Stimulated activated CD8-positive, alpha-beta memory T cell treated with anti-CD3 and anti-CD28 coated beads, Interleukin-2, amount 100 ng/mL, for 1 hour (primary cell): ENCODE results near the gene ARHGAP44.

Experiments
- DNase-seq, 2 donors: peaks; one replicate each; pipeline ENCODE4 v3.0.0-alpha.2; 2020; ENCODE audit warnings: low read depth in 2 of 2

Gene ARHGAP44

DNA sequence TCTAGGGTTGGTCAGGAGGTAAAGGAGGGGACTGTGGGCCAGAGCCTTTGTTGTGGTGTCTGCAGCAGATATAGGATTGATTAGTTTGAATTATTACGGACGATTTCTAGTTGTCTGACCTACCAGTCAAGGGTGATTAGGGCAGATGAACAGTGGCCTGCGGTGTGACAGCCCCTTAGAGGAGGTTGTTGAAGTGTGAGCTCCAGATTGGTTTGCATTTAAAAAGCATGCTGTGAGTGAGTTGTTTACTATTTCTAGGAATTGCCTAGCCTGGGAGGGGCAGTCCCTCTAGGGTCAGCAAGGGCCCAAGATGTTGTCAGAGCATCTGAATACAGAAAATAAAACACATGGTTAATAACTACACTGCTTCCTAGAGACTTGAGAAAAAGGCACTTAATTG is 108.8 kb downstream of the ARHGAP44 start:
- DNase-seq = no peak

DNA sequence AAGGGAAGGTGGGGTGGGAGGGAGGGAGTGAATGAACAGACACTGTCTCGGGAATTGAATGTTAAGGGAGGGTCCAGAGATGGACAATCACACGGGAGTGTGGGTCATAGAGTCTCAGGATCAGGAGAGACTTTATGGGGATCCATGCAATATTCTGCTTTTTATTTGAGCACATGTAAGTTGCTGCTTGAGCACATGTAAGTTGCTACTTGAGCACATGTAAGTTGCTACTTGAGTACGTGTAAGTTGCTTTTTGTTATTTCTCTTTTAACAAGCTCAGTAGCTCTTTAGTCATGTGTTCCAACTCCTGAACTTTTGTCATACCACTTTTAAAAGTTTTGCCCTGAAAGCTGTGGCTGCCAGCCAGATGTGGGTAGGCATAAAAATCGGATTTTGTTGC is 110.3 kb downstream of the ARHGAP44 start:
- DNase-seq = no peak

DNA sequence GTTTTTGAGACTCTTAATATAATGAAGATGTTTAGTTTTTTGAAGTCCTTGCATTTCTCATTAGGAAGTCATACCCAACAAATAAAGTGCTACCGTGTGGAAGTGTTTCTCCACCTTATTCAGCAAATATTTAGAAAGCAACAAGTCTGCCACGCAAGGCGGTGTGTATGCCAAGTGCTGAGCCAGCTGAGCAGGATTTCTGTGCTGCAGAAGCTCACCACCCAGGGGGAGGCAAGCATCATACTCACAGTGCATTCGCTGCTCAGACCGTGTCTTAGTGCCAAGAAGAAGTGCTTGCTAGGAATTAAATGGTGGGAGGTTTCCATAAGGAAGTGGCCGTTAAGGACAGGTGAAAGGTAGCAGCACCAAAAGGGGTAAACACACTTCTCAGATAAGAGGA is 111.2 kb downstream of the ARHGAP44 start:
- no peak for DNase-seq

DNA sequence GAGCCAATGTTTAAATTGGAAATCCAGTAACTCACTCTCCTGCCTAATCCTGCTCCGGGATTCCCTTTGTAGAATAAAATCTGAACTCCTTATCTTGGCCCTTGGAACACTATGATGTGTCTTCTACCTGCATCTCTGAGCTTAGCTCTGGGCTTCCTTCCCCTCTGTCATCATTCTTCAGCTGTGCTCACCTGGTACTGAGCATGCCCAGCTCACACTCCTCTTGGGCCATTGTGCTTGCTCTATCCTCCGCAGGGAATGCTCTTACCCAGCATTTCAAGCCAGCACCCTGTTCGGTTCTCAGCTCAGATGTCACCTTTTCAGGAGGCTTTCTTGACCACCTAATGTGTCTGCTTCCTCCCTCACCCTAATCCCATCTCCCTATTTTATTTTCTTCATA is 112.7 kb downstream of the ARHGAP44 start:
- DNase-seq = no peak

DNA sequence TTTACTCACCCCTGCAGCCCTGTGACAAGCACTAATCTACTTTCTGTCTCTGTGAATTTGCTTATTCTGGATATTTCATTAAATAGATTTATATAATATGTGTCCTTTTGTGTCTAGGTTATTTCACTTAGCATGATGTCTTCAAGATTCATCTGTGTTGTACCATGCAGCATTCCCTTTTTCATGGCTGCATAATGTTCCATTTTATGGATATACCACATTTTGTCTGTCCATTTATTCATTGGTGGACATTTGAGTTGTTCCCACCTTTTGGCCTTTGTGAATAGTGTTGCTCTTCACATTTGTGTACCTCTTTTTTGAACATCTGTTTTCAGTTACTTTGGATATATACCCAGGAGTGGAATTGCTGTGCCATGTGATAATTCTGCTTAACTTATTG is 118.2 kb downstream of the ARHGAP44 start:
- DNase-seq = no peak

DNA sequence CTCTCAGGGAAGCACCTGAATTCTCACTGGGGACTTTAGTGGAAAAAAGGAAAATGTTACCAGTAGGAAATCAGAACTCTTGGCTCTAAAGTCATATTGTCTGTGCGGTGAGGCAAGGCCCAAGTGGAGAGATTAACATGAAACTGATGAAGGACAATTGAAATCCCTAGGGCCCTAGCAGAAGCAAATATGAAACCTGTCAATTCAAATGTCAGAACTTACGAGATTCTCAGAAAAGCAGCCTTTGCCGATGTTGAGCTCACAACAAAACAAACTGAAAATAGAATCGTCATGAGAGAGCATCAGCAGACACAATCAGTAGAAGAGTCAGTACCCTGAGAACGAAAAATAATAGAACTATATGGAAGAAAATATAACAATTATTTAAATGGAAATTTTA is 119.7 kb downstream of the ARHGAP44 start:
- DNase-seq = no peak

DNA sequence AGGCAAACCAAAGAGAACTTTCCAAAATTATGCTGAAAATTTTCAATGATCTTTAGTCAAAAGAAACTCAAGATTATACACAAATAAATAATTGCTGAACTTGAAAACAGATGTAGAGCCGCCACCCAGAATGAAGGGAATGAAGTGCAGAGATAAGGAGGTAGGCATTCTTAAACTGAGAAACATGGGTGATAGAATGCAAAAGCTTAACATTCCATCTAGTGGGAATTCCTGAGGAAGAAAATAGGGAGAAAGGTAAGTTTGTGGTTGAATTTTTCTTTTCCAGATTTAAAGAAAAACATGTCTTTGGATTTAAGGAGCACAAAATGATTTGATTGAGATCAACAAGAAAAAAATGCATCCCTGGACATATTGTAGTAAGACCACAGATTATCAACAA is 120.2 kb downstream of the ARHGAP44 start:
- no peak for DNase-seq

DNA sequence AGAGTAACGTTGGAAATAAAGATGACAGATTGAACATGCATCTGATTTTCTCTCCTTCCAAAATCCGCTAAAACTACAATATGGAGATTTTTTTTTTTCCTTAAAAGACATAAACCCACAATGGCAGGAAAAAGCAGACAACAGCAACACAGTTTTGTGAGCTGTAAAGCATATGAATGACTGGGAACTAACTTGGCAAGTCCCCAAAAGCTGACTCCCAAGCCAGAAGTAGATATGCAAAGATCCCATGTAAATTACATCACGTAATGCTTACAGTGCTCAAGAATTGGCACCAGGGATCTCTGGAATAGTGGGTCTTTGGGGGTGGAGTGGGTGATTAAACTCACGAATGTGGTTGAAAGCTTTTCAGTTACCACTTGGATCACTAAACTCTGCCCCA is 121.9 kb downstream of the ARHGAP44 start:
- DNase-seq = no peak

DNA sequence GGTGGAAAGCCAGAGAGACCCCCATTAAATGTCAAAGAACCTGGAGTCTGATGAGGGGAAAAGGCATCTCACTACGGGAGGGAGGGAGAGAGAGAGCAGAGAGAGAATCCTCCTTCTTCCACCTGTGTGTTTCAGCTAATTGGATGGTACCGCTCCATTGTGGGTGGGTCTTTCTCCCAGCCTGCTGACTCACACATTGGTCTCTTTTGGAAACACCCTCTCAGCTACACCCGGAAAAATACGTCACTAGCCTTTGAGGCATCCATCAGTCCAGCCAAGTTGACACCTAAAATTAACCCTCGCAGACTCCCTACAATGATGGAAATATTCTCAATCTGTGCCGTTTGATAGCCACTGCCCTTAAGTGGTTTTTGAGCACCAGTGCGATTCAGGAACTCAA is 128.1 kb downstream of the ARHGAP44 start:
- DNase-seq = no peak

DNA sequence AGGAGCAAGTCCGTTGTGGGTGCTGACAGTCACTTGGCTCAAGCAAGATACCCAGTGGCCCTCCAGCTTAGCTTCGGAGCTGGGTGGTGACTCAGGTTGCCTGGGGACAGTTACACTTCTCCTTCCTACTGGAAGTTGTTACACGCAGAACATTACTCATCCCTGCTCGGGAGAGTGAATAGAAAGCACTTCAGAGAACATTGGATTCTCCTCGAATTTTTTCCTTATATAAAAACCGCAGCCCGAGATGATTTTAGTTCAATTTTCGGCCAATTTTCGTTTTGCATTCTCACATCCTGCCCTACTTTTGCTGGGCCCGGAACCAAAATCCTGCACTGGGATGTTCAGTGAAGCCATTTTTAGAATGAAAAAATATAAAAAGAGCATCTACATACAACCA is 128.8 kb downstream of the ARHGAP44 start:
- no peak for DNase-seq

DNA sequence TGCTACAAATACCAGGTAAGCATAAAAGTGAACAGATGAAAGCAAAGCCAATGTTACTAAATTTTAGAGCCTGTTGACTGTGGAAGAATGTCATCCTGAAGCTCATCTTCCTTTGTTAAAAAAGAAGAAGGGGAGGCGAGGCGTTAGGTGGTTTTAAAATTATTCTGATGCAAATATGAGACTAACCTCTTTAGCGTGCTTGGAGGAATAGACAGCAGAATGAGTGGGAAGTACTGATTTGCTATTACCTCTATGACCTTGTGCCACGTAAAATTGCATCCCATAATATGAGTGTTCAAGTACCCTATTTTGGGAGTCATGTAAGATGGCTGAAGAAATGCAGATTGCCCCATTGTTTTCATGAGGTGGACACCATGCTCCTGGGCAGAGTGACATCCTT is 132.8 kb downstream of the ARHGAP44 start:
- no peak for DNase-seq

DNA sequence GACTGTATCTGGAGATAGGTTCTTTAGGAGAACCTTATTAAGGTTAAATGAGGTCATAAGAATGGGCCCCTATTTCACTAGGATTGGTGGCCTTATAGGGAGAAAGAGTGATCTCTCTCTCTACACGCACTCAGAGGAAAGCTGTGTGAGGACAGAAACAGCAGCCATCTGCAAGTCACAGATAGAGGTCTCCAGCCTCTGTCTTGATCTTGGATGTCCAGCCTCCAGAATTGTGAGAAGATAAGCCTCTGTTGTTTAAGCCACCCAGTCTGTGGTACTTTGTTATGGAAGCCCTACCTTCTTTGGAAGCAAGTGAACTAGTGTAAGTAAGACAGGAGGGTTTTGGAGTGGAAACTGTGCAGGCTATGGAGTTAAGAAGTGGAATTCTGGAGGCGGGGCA is 135.3 kb downstream of the ARHGAP44 start:
- DNase-seq = no peak

DNA sequence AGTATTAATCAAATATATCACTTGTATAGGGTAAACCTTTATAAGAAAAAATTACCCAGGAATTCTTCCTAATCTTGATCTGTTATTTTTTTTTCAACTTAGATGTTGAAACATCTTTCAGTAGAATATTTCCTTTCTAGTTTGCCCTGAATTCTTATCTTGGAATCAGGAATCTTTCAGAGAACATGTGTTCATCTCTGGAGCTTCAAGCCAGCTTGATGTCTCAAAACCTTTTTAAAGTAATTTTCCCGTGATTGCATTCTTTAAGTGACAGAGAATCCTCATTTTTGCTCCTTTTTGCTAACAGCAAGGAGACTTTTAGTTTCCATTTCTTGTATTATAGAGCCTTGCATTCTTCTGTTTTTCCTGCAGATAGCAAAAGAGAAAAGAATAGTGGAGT is 137.7 kb downstream of the ARHGAP44 start:
- no peak for DNase-seq

DNA sequence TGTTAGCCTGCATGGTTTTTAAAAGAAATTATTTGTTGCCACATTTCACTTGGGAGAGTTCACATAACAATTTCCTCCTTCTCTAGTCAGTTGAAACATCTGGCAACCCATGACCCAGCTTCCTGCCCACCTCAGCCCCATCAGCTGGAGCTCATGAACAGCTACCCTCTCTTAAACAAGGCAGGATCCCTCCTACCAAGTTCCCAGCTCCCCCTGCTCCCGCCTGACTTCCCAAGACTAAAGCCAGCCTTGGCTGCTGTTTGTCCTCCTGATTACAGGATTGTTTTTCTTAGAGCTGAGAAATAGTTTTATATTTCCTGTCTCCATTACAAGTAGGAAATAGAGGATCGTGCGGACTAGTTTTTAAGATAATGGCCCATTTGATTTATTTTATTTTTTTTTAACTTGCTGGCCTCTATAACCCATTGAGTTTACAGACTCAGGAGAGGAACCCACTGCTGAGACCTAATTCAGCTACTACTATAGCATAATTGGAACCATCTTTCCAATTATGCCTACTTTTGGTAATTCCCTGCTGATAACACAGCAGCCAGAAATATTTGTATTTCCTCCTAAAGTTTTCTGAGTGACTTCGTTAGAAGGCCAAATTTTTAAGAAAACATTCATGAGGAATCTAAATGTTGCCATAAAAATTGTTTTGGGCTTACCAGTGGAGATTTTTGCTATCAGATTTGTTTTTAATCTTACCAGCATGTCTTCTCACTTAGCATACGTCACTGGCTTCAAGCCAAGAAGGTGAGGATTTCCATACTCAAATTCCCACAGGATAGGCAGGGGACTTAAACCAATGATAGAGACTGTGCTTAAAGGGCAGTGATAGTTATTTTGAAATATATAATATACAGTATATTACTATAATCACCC is 138.5 kb downstream of the ARHGAP44 start:
- DNase-seq = no peak

DNA sequence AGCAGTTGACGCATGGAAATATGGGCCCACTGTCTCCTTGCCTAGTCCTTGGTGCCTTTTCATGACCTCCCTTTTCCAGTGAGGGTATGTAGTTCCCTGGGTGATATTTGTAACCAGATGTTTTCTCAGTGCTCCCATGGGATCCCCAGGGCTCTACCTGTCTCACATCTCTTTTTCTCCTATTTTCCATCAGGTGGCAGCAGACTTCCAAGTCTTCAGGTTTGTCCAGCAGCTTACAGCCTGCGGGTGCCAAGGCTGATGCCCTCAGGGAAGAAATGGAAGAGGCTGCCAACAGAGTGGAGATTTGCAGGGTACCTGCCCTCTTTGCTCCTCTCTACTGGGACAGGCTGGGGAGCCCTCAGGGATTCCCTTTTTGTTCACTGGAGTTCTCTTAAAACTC is 139.4 kb downstream of the ARHGAP44 start:
- no peak for DNase-seq

DNA sequence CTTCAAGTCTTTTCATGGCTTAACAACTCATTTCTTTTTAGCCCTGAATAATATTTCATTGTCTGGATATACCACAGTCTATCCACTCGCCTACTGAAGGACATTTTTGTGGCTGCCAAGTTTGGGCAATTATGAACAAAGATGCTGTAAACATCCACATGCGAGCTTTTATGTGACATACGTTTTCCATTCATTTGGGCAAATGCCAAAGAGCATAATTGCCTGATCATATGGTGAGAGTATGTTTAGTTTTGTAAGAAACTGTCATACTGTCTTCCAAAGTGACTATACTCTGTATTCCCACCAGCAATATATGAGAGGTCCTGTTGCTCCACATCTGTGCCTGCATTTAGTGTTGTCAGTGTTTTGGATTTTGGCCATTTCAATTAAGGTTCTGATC is 147.2 kb downstream of the ARHGAP44 start:
- DNase-seq = no peak

DNA sequence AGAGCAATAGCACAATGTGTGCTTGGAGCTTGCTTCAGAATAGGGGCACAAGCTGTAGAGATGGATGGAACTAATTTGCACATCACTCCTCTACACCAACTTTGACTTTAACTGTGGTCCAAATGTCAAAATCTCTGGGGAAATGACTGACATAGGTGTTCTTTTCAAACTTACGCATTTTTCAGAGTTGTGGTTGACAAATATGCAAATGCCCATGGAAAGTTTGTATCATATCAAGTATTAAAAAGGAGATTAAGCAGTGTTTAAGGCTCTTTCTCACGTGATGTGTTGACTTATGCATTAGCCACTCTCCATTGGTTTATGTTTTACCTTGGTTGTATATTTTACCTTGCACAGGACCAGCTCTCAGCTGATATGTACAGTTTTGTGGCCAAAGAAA is 151.4 kb downstream of the ARHGAP44 start:
- DNase-seq = no peak

DNA sequence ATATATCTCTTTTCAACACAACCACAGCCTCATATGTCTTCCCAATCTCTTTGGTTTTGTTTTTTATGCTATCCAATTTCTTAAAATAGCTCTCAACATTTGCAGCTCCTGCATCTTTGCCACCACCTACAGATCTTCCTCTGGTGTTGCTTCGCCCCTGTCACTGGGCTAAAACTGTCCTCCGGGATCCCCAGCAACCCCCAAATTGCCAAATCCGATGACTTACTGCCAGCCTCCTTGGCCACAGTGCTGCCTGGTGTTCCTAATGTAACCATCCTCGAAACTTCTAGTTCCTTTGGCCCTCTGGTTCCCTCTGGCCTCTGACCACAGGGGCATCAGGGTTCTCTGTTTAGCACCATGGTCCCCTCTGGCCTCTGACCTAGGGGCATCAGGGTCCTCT is 157.7 kb downstream of the ARHGAP44 start:
- no peak for DNase-seq

DNA sequence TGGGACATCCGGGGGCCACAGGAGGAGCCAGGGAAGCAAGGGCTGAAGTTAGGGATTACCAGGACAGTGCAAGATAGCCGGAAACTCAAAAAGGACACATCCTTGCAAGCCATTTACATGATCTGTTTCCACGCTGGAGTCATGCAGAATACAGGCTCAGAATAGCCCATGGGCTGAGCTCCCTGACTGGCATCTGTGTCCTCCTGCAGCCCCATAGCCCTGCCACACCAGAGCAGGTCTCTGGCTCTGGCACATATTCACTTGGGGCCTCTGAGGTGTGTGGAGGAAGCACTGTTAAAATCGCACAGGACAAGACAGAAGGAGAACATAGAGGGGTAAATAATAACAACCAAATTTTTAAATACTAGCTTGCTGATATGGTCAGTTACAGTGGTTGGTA is 162.7 kb downstream of the ARHGAP44 start:
- DNase-seq = no peak

DNA sequence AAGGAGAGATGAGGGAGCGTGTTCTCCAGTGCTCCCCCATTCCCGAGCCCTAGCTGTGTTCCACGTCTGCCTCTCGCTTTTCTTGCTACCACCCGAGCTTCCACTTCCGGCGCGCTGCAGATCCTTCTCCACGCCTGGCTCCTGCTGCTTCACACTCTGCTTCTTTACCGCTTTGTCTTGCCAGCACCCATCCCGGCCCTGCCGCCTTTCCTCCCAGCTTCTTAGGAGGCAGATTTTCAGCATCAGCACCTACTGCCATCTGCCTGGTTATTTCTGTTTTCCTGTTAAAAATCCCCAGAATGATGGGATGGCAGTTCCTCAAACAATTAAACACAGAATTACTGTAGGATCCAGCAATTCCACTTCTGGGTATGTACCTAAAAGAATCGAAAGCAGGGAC is 163.9 kb downstream of the ARHGAP44 start:
- no peak for DNase-seq

DNA sequence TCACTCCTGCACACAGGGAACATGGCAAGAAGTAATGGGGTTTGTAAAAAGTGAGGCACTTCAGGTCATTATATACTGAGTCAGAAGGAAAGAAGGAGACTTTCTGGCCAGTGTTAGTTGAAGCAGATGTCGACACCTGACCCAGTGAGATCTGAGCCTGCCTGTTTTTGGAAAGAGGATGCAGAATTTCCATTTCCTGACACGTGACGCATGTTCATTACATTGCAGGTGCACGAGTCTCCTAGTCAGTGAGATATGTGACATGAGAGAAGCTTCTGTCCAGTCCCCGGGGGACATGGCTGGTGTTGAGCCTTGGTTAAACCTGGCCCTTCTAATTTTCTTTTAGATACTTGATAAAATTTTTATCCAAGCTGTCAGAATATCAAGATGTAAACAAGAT is 166.2 kb downstream of the ARHGAP44 start:
- no peak for DNase-seq

DNA sequence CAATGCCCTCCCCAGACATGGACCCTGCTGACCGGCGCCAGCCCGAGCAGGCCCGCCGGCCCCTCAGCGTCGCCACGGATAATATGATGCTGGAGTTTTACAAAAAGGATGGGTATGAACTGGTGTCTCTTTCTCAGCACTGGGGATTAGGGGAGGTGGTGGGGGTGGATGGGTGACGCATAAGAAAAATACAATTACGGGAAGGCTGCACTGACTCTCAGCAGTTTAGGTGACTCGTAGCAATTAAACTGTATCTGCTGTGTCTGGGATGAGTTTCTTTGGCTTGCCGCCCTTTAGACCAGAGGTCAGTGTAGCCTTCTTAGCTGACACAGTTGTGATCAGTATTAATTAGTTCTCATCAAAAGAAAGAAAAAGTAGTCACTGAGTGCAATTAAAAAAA is 169.5 kb downstream of the ARHGAP44 start:
- no peak for DNase-seq

DNA sequence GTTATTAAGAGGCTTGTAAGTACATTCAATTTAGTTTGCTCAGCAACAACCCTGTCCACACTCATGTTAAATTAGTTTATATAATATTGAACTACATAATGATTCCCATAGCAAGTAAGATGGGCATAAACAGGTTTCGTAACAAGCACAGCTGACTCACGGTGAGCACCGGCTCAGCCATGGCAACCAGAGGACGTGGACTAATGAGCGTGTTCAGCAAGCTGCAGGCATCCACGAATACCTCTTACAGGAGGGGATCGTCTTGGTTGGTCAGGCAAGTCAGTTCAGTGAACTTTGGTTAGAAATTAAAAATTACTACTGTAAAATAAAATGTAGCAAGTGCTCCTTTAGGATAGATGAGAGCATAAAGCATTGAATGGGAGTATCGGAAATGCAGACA is 170.1 kb downstream of the ARHGAP44 start:
- DNase-seq = no peak

DNA sequence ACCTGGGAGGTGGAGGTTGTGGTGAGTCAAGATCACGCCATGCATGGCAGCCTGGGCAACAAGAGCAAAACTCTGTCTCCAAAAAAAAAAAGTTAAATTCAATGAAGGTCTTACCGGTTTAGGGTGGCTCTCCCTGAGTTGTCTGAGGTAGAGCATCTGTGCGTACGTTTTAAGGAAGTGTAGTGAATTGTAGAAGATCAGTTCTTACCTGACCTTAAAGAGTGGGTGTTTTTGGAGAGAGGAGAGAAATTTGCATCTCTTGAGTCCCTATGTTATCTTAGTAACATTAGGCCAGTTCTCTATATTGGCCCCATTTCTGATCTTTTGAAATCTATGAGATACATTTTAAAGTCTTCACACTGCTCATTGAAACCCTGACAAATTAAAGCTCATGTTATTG is 172.4 kb downstream of the ARHGAP44 start:
- no peak for DNase-seq
